Stimulated activated CD8-positive, alpha-beta memory T cell treated with anti-CD3 and anti-CD28 coated beads, Interleukin-7, amount 100 ng/mL, for 4 hours (primary cell): ENCODE results near the gene CCL22.
A peak's percentile ranks its signal among the peaks of the same experiment; 100 is the strongest.

Experiments
- DNase-seq, 2 donors: peaks; one replicate each; pipeline ENCODE4 v3.0.0-alpha.2; 2020; ENCODE audit warnings: low read depth in 2 of 2

The CCL22 gene

DNA sequence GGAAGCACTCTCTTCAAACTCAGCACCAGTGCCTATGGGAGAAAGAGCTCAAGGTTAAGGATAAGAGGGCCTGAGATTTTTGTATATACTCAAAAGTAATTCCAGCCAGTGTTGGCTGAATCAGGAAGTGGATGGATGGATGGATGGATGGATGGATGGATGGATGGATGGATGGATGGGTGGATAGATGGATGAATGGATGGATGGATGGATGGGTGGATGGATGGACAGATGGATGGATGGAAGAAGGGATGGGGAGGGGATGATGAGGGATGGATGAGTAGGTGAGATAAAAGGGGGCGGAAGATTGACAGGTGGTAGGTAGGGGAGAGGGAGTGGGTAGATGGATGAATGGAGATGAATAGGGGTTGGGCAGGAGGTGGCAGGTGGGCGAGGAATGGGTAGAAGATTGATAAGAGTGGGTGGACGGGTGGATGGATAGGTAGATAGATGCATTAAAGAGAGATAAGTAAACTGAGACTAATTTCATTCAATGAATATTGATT, 17.8 kb downstream of the CCL22 start:
- DNase-seq: no peak

GRCh38 chr16:57377080-57377841, 18.7 kb downstream of the CCL22 start:
- DNase-seq: peak in 1 of 2 donors; percentile 12

- DNase-seq: no peak
Measured at GRCh38 chr16:57379579-57379978, 21.0 kb downstream of the CCL22 start.

DNA sequence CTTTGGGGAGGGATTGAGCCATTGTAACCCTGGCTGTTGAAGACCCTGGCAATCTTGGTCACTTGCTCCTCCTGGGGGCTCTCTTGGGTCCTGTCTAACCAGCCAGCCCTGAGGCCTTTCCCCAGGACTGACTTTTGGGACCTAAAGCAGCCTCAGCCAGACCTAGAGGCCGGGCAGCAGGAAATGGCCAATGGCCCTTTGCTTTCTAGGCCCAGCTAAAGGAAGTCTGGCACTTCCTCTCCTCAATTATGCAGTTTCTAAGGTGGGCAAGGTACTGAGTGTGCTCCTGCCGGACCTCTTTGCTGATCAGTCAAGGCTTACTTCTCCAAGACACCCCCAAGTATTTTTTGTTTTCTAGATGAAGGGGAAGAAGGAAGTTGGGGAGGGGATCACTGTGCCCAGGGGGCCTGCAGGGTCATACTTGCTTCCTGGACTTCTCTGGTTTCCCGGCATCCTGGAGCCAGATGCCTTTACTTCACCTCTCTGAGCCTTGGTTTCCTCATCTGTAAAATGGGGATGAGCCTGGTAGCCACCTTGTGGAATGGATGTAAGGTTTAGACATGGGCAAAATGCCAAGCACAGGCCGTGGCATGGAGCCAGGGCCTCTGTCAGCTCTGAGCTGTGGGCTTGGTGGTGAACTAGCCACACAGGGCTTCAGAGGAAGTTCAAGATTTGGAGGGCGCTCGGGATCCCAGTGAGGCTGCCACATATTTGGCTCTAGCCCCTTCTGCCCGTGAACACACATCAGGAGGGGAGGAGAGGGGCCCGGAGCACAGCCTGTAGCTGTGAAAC, 22.3 kb downstream of the CCL22 start:
- DNase-seq: no peak

DNA sequence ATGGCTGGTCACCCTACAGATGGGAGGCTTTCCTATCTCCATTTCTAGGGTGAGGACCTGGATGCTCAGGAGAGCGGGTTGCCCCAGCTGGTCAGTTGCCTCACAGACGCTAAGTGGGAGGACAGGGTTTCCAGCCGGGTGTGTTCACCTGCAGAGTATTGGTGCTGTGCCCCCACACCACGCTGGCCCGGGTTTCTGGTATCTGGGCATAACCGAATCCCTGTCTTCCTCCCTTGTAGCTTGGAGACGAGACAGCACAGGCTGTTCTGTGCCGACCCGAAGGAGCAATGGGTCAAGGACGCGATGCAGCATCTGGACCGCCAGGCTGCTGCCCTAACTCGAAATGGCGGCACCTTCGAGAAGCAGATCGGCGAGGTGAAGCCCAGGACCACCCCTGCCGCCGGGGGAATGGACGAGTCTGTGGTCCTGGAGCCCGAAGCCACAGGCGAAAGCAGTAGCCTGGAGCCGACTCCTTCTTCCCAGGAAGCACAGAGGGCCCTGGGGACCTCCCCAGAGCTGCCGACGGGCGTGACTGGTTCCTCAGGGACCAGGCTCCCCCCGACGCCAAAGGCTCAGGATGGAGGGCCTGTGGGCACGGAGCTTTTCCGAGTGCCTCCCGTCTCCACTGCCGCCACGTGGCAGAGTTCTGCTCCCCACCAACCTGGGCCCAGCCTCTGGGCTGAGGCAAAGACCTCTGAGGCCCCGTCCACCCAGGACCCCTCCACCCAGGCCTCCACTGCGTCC, 23.4 kb downstream of the CCL22 start:
- no peak for DNase-seq

DNA sequence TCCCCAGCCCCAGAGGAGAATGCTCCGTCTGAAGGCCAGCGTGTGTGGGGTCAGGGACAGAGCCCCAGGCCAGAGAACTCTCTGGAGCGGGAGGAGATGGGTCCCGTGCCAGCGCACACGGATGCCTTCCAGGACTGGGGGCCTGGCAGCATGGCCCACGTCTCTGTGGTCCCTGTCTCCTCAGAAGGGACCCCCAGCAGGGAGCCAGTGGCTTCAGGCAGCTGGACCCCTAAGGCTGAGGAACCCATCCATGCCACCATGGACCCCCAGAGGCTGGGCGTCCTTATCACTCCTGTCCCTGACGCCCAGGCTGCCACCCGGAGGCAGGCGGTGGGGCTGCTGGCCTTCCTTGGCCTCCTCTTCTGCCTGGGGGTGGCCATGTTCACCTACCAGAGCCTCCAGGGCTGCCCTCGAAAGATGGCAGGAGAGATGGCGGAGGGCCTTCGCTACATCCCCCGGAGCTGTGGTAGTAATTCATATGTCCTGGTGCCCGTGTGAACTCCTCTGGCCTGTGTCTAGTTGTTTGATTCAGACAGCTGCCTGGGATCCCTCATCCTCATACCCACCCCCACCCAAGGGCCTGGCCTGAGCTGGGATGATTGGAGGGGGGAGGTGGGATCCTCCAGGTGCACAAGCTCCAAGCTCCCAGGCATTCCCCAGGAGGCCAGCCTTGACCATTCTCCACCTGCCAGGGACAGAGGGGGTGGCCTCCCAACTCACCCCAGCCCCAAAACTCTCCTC, 24.1 kb downstream of the CCL22 start:
- DNase-seq: no peak

DNA sequence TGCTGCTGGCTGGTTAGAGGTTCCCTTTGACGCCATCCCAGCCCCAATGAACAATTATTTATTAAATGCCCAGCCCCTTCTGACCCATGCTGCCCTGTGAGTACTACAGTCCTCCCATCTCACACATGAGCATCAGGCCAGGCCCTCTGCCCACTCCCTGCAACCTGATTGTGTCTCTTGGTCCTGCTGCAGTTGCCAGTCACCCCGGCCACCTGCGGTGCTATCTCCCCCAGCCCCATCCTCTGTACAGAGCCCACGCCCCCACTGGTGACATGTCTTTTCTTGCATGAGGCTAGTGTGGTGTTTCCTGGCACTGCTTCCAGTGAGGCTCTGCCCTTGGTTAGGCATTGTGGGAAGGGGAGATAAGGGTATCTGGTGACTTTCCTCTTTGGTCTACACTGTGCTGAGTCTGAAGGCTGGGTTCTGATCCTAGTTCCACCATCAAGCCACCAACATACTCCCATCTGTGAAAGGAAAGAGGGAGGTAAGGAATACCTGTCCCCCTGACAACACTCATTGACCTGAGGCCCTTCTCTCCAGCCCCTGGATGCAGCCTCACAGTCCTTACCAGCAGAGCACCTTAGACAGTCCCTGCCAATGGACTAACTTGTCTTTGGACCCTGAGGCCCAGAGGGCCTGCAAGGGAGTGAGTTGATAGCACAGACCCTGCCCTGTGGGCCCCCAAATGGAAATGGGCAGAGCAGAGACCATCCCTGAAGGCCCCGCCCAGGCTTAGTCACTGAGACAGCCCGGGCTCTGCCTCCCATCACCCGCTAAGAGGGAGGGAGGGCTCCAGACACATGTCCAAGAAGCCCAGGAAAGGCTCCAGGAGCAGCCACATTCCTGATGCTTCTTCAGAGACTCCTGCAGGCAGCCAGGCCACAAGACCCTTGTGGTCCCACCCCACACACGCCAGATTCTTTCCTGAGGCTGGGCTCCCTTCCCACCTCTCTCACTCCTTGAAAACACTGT, 25.0 kb downstream of the CCL22 start:
- DNase-seq: no peak

DNA sequence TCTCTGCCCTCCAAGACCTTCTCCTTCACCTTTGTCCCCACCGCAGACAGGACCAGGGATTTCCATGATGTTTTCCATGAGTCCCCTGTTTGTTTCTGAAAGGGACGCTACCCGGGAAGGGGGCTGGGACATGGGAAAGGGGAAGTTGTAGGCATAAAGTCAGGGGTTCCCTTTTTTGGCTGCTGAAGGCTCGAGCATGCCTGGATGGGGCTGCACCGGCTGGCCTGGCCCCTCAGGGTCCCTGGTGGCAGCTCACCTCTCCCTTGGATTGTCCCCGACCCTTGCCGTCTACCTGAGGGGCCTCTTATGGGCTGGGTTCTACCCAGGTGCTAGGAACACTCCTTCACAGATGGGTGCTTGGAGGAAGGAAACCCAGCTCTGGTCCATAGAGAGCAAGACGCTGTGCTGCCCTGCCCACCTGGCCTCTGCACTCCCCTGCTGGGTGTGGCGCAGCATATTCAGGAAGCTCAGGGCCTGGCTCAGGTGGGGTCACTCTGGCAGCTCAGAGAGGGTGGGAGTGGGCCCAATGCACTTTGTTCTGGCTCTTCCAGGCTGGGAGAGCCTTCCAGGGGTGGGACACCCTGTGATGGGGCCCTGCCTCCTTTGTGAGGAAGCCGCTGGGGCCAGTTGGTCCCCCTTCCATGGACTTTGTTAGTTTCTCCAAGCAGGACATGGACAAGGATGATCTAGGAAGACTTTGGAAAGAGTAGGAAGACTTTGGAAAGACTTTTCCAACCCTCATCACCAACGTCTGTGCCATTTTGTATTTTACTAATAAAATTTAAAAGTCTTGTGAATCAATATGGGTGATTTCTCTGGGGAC, 25.9 kb downstream of the CCL22 start:
- DNase-seq: no peak

DNA sequence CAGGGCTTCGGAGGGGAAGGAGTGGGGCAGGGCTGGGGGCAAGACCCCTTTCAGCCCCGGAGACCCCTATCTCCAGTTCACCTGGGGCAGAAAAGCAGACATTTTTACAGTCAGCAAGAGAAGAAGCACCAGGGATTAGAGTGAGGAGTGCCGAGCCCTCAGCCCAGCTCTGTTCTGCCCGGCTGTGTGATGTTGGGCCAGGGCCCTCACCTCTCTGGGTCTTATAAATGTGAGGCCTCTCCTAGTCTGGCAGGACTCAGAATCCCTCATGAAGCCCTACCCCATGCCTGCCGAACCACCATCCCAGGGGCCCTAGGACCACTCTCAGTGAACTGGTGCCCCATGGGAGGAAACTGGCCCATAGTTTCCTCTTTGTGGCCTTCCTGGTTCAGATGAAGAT, 26.5 kb downstream of the CCL22 start:
- DNase-seq: no peak

DNA sequence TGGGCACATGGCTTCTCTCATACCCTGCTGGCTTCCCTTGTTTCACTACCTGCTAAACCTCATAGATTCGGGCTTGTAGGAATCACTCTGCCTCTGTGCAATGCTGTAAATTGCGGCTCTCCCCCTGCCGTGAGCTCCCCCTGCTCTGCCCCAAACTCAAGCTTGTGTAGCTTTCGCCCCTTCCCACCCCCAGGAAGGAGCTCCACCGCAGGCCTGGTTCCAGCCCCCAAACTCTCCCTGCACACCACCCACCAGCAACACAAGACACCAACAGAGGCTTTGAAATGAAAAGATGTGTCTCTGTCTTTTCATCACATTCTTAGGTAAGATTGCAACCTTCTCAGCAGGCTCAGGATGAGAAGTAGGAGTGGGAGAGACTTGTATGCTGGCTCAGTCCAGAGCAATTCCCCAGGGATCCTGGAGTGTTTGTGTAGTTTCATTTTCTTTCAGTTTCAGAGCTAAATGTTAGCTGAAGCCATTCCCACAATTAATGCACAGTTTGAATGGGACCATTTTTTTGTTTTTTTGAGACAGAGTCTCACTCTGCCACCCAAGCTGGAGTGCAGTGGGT, 27.9 kb downstream of the CCL22 start:
- DNase-seq: no peak

DNA sequence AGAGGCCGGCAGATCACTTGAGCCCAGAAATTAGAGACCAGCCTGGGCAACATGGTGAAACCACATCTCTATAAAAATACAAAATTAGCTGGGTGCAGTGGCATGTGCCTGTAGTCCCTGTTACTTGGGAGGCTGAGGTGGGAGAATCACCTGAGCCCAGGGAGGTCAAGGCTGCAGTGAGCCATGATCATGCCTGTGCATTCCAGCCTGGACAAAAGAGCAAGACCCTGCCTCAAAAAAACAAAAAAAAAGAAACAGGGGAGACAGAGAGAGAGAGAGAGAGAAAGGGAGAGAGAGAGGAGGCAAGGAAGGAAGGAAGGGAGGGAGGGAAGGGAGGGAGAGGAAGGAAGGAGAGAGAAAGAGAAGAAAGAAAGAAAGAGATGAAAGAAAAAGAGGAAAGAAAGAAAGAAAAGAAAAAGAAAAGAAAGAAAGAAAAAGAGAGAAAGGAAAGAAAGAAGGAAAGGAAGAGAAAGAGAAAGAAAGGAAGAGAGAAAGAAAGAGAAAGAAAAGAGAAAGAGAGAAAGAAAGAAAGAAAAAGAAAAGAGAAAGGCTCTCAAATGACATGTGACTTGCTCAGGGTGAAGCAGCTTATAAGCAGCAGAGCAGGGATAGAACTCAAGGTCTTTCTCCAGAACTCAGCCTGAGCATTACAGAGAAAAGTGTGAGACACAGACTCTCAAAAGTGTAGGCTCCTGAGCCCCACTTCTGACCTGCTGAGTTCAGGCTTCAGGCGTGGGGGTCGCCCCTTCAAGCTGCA, 29.2 kb downstream of the CCL22 start:
- no peak for DNase-seq

DNA sequence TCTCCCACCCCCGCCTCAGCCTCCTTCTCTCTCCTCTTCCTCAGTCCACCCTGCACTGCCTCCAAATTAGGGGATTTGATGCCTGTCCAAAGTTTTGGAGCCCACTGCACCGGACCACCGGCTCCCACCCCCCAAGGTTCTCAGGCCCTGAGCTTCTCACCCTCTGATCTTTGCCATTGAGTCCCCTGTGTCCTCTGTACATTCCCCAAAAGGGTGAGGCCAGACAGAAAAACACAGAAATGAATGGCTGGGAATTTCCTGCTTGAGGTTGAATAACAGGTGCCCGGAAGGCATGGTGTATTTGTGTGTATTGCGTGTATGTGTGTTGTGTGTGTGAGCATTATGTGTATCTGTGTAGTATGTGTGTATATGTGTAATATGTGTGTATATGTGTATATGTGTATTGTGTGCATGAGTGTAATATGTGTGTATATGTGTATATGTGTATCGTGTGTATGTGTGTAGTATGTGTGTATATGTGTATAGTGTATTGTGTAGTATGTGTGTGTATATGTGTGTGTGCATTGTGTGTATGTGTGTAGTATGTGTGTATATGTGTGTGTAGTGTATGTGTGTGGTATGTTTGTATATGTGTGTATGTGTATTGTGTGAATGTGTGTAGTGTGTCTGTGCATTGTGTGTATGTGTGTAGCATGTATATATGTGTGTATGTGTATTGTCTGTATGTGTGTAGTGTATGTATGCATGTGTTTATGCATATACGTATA, 29.9 kb downstream of the CCL22 start:
- DNase-seq: no peak

GRCh38 chr16:57389087-57389468, 30.5 kb downstream of the CCL22 start:
- no peak for DNase-seq

- DNase-seq: no peak
Measured at GRCh38 chr16:57390636-57391295, 32.2 kb downstream of the CCL22 start.

DNA sequence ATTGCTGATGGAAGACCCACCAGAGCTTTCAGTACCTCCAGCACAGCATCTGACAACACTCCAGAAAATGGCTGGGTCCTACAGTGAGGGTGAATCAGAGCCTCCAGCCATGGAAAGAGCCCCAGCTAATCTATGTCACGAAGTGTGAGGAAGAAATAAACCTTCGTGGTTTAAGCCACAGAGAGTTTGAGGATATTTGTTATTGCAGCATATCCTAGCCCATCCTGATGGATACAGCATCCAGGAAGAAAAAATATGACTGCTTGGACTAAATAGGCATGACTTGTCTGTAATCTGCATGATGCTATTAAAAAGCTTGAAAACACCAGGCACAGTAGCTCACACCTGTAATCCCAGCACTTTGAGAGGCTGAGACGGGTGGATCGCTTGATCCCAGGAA, 32.7 kb downstream of the CCL22 start:
- no peak for DNase-seq

- DNase-seq: no peak
Measured at GRCh38 chr16:57391708-57392107, 33.1 kb downstream of the CCL22 start.

DNA sequence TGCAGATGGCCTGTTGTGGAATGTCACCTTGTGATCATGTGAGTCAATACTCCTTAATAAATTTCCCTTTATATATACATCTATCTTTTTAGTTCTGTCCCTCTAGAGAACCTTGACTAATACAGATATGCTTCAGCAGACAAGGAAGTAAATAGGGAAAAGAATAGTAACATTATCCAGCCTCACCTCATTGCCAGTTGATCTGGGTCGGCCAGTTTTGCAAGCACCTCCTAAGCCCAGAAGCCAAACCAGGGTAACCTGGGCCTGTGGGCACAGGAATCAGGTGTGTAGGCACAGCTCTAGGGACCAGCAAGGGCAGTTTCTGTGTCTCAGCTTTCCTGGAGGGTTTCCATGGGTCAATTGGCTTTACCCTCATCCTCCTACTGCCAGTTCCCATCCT, 34.1 kb downstream of the CCL22 start:
- DNase-seq: no peak
